Fibroblast of skin of abdomen (primary cell): ENCODE results near the gene MED13.
"Not testable (repeated sequence)": the region's sequence is repeated elsewhere in the genome, so short reads cannot be mapped to it uniquely, and the experiment has no call there.

Experiments
- DNase-seq: peaks from one replicate; pipeline ENCODE4 v3.0.0-alpha.2; 2013

MED13 gene

GRCh38 chr17:62090021-62090824 lies 25.1 kb upstream of the MED13 start:
- no peak for DNase-seq

- no peak for DNase-seq
Observed at GRCh38 chr17:62089334-62089733, 24.3 kb upstream of the MED13 start.

- DNase-seq: no peak
Observed at GRCh38 chr17:62086737-62087136, 21.7 kb upstream of the MED13 start.

GRCh38 chr17:62085511-62086408 lies 20.7 kb upstream of the MED13 start:
- DNase-seq: peak; percentile 31

GRCh38 chr17:62084585-62084984 lies 19.5 kb upstream of the MED13 start:
- no peak for DNase-seq

GRCh38 chr17:62083651-62084050 lies 18.6 kb upstream of the MED13 start:
- no peak for DNase-seq

- DNase-seq: no peak
Observed at GRCh38 chr17:62080647-62081046, 15.6 kb upstream of the MED13 start.

GRCh38 chr17:62078009-62078408 lies 12.9 kb upstream of the MED13 start:
- DNase-seq: no peak

GRCh38 chr17:62076864-62077788 lies 12.0 kb upstream of the MED13 start:
- no peak for DNase-seq

GRCh38 chr17:62075308-62075815 lies 10.3 kb upstream of the MED13 start:
- no peak for DNase-seq

GRCh38 chr17:62073993-62074392 lies 8.9 kb upstream of the MED13 start:
- DNase-seq: no peak

- not testable (repeated sequence) for DNase-seq
Observed at GRCh38 chr17:62072855-62073254, 7.8 kb upstream of the MED13 start.

GRCh38 chr17:62070900-62071299 lies 5.8 kb upstream of the MED13 start:
- DNase-seq: no peak

- no peak for DNase-seq
Observed at GRCh38 chr17:62067165-62068145, 2.4 kb upstream of the MED13 start.

GRCh38 chr17:62065611-62066468 lies 762 bp upstream of the MED13 start:
- peak; percentile 98 for DNase-seq

- peak; percentile 7 for DNase-seq
Observed at GRCh38 chr17:62064029-62064790, 868 bp downstream of the MED13 start.

GRCh38 chr17:62062944-62063343 lies 2.1 kb downstream of the MED13 start:
- no peak for DNase-seq

- peak; percentile 11 for DNase-seq
Observed at GRCh38 chr17:62062302-62062701, 2.8 kb downstream of the MED13 start.

GRCh38 chr17:62059414-62059813 lies 5.7 kb downstream of the MED13 start:
- DNase-seq: no peak
